Common myeloid progenitor, CD34-positive (primary cell): ENCODE measurements around the gene STX1A.
"Not testable (repeated sequence)": the region's sequence is repeated elsewhere in the genome, so short reads cannot be mapped to it uniquely, and the experiment has no call there.

Experiments used
- CTCF ChIA-PET: fragments of 350-600 bp; sonication (Branson Sonifier 250); formaldehyde crosslinking; loops from one replicate; lab custom pipeline; 2021; ENCODE audit warnings: antibody characterized with exemption; lab: Charles Lee
- POLR2A ChIA-PET: fragments of 350-600 bp; sonication (Branson Sonifier 250); formaldehyde crosslinking; loops from one replicate; lab custom pipeline; 2021; ENCODE audit warnings: antibody characterized with exemption; lab: Charles Lee
- DNase-seq, 3 donors: peaks; one replicate each; pipeline versions ENCODE4 v3.0.0 to v3.0.0-alpha.2; 2013
- H3K27ac ChIP-seq, 2 experiments: 1 replicate in 1 of 2; 2 replicates in 1 of 2; pipeline ENCODE4 v1.7.0; 2013; ENCODE audit warnings: inconsistent platforms in 2 of 2, low read length in 2 of 2, mild to moderate bottlenecking in 2 of 2, low read depth in 1 of 2, moderate library complexity in 1 of 2; ENCODE audit not compliant: severe bottlenecking in 2 of 2, insufficient read depth in 1 of 2, poor library complexity in 1 of 2
- H3K27me3 ChIP-seq, 5 experiments: replicated peaks in 2 of 5; 1 replicate in 3 of 5; 2 replicates in 2 of 5; pipeline versions ENCODE4 v1.6.1 to v1.7.0; 2013; ENCODE audit warnings: low read length in 4 of 5, mild to moderate bottlenecking in 2 of 5, moderate library complexity in 2 of 5, inconsistent platforms in 1 of 5; ENCODE audit not compliant: insufficient read depth in 5 of 5, control insufficient read depth in 4 of 5
- H3K36me3 ChIP-seq, 4 experiments: 1 replicate in 2 of 4; 2 replicates in 2 of 4; pipeline versions ENCODE4 v1.6.1 to v1.7.0; 2013; ENCODE audit warnings: low read length in 3 of 4, control low read depth in 1 of 4, mild to moderate bottlenecking in 1 of 4; ENCODE audit not compliant: control insufficient read depth in 4 of 4, insufficient read depth in 4 of 4
- H3K4me1 ChIP-seq, 4 experiments: 1 replicate in 3 of 4; 2 replicates in 1 of 4; pipeline versions ENCODE4 v1.6.1 to v1.7.1; 2013; ENCODE audit warnings: low read length in 3 of 4, mild to moderate bottlenecking in 3 of 4, control low read depth in 1 of 4, inconsistent platforms in 1 of 4, moderate library complexity in 1 of 4; ENCODE audit not compliant: control insufficient read depth in 4 of 4, insufficient read depth in 4 of 4; ENCODE audit errors: control extremely low read depth in 1 of 4
- H3K4me3 ChIP-seq, 7 experiments: 1 replicate in 4 of 7; 2 replicates in 3 of 7; pipeline versions ENCODE4 v1.5.1 to v1.7.0; 2013; ENCODE audit warnings: mild to moderate bottlenecking in 7 of 7, low read length in 6 of 7, moderate library complexity in 6 of 7, inconsistent platforms in 2 of 7, low read depth in 2 of 7, control low read depth in 1 of 7; ENCODE audit not compliant: insufficient read depth in 4 of 7, control insufficient read depth in 1 of 7; ENCODE audit errors: extremely low read depth in 1 of 7
- H3K9me3 ChIP-seq, 5 experiments: 1 replicate in 4 of 5; 2 replicates in 1 of 5; pipeline versions ENCODE4 v1.6.1 to v1.7.1; 2013; ENCODE audit warnings: low read length in 4 of 5, mild to moderate bottlenecking in 2 of 5, inconsistent platforms in 1 of 5, low read depth in 1 of 5, moderate library complexity in 1 of 5; ENCODE audit not compliant: control insufficient read depth in 4 of 5, insufficient read depth in 2 of 5; ENCODE audit errors: control extremely low read depth in 1 of 5
- WGBS: methylation state at CpG from one replicate; pipeline ENCODE4 v1.1.5; 2013; ENCODE audit not compliant: insufficient coverage; 5-methylcytosine and 5-hydroxymethylcytosine counted together

STX1A gene

DNA sequence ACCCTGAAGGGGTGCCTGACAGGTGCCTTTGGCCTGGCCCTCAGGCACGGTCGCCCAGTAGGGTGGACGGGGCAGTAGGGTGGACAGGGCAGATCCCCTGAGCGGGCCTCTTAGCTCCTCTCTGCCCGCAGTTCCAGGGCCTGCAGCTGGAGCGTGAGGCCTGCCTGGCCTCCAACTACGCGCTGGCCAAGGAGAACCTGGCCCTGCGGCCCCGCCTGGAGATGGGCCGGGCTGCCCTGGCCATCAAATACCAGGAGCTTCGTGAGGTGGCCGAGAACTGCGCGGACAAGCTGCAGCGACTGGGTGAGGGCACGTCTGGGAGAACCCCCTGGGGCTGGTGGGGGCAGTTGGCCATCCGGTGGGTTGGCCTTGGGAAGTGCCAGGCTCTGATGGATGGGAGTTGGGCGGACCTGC, 50.2 kb downstream of the STX1A start:
- ChIA-PET CTCF (interaction anchor here (0.8 to 1.9 kb wide), 3 partner anchors 9 to 75 kb away, joined by 3 to 5 read pairs (median 4); no protein-coding TSS in a partner anchor), POLR2A (no interaction called here)
- WGBS, result 66% methylated on average over 15 of the region's 19 CpGs
- no peak for DNase-seq
- Histone ChIP-seq H3K36me3 (no peaks in the 10 kb centered on the region), H3K4me1 (peaks cover 0 to 10% (median 5%) of the 10 kb centered on the region in 4 experiments), H3K27ac (no peak overlapping the region), H3K9me3 (peaks cover 0 to 8% (median 0%) of the 10 kb centered on the region in 5 experiments), H3K4me3 (no peak overlapping the region), H3K27me3 (peaks cover 0 to 86% (median 16%) of the 10 kb centered on the region in 5 experiments)

DNA sequence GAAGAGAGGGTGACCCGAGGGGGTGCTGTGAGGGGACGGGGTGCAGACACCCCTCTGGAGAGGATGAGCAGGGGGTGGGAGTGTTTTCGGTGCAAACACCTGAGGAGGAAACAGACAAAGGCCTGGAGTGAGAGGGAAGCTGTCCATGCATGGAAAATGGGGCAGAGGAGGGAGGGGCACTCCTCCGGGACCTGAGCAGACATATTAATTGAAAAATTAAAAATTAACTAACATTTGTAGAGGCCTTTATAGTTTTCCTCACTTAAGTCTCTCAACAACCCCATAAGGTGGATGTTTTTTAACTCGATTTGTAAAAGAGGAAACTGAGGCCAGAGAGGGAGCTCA, 50.6 kb downstream of the STX1A start:
- no peak for DNase-seq
- WGBS, result 17% methylated on average over 1 of the region's 5 CpGs
- ChIA-PET POLR2A (no interaction called here), CTCF (interaction anchor here (1.5 to 1.9 kb wide), 2 partner anchors 10 to 75 kb away, joined by 3 to 5 read pairs; no protein-coding TSS in a partner anchor)
- H3K27me3 ChIP-seq, result peaks cover 0 to 89% (median 16%) of the 10 kb centered on the region in 5 experiments
- peaks cover 0 to 8% (median 0%) of the 10 kb centered on the region in 5 experiments for H3K9me3 ChIP-seq
- no peak overlapping the region for H3K27ac ChIP-seq
- peaks cover 0 to 10% (median 5%) of the 10 kb centered on the region in 4 experiments for H3K4me1 ChIP-seq
- H3K36me3 ChIP-seq, result no peaks in the 10 kb centered on the region
- peak overlapping the region in 1 of 7 experiments; percentile 15 for H3K4me3 ChIP-seq

DNA sequence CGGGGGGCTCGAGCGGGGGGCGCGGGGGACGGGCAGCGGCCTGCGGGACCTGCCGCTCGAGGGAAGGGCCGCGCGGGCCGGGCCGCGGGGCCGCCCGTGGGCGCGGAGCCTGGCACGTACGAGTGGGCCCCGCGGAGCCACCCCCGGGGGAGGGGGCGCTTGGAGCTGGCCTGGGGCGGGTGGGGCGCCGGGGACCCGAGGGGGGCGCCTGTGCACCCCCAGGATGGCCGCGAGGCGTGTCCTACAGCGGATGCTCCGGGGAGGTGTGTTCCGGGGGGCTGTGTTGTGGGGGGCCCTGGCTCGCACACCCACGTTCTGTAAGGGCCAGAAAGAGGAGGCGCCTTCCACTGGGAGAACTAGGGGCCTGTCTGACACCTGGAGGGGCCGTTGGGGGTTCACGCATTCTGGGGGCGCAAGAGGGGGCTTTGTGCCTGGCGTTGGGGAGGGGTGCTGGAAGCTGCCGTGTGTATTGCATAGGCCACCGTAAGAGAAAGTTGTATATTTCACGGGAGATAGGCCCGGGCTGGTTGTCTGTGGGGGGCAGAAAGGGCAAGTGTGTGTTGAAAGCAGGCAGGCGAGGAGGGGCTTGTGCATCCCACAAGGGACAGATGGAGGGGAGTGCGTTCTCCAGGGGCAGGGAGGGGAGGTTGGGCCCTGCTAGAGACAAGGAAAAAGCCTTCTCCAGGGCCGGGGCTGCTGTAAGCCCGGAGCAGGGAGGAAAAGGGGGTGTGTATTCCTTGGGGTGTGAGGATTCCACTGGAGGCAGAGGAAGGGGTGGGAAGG, 51.2 kb downstream of the STX1A start:
- Histone ChIP-seq H3K27ac (no peak overlapping the region), H3K27me3 (peaks cover 0 to 90% (median 18%) of the 10 kb centered on the region in 5 experiments), H3K9me3 (peaks cover 0 to 9% (median under 1%) of the 10 kb centered on the region in 5 experiments), H3K4me1 (peaks cover 0 to 10% (median 5%) of the 10 kb centered on the region in 4 experiments), H3K4me3 (peak overlapping the region in 4 of 7 experiments; percentile 37 to 57 (median 51)), H3K36me3 (no peaks in the 10 kb centered on the region)
- ChIA-PET CTCF (interaction anchor here (1.0 to 1.9 kb wide), 4 partner anchors 10 to 74 kb away, joined by 3 to 5 read pairs (median 3); no protein-coding TSS in a partner anchor), POLR2A (no interaction called here)
- 2% methylated on average over 32 of the region's 52 CpGs for WGBS
- DNase-seq, result peak in 1 of 3 donors; percentile 27

DNA sequence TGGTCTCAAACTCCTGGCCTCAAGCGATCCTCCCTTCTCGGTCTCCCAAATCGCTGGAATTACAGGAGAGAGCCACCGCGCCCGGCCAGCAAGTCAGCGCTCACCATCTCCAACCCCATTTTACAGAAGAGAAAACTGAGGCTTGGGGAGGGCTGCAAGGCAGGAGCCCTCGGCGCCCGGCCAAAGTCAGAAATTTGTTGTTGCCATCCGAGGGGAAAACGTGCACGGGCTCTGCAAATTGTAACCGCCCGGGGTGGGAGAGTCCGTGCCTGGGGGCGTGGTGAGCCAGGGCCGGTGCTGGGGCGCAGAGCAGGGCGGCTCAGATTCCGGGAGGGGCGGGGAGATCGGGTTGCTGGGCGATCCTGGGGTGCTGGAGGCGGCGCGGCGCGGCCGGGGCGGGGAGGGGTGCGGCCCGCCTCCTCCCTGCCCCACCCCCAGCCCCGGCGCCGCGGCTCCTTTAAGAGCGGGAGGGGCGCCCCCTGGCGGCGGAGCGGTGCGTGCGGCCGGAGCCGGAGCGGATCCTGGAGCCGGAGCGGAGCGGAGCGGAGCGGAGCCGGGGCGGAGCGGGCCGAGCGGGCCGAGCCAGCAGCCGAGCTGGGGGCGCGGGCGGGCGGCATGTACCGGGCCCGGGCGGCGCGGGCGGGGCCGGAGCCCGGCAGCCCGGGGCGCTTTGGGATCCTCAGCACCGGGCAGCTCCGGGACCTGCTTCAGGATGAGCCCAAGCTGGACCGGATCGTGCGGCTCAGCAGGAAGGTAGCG, 51.9 kb downstream of the STX1A start, which contains the start of gene VPS37D:
Gene VPS37D (plus strand): TSS at position 488 of the 759 bp plus-strand sequence. CDS start 128 bp downstream, at position 616.
- peaks cover 0 to 10% (median 5%) of the 10 kb centered on the region in 4 experiments for H3K4me1 ChIP-seq
- H3K9me3 ChIP-seq, result peaks cover 0 to 15% (median 6%) of the 10 kb centered on the region in 5 experiments
- WGBS, result 0% methylated on average over 30 of the region's 79 CpGs
- no peaks in the 10 kb centered on the region for H3K36me3 ChIP-seq
- peaks cover 0 to 90% (median 18%) of the 10 kb centered on the region in 5 experiments for H3K27me3 ChIP-seq
- DNase-seq, result peak; percentile 84 to 89 (median 88)
- POLR2A ChIA-PET, result no interaction called here
- peak within 1 kb of the TSS in 6 of 7 experiments; percentile 10 to 59 (median 48) for H3K4me3 ChIP-seq
- H3K27ac ChIP-seq, result no peak within 1 kb of the TSS
- CTCF ChIA-PET, result interaction anchor here (1.0 to 3.2 kb wide), 4 partner anchors 12 to 73 kb away, joined by 3 to 10 read pairs (median 3); no protein-coding TSS in a partner anchor

DNA sequence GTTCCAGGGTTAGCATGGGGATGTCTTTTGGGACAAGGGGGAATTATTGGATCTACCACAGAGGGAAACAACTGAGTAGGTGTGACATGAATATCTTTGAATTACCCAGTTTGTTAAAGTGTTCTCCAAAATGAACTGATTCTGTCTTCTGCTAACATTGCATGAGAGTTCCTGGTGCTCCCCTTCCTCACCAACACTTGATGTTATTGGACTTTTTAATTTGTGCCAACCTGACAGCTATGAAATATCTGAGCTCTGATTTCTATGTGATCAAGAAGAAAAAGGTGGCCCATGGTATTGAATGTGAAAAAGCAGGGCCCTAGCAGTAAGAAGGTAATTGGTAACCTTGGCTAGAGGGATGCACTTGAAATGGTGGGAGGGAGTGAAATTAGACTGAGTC, 56.4 kb downstream of the STX1A start:
- H3K4me1 ChIP-seq, result peaks cover 0 to 4% (median 1%) of the 10 kb centered on the region in 4 experiments
- DNase-seq, result no peak
- peaks cover 0 to 15% (median 7%) of the 10 kb centered on the region in 5 experiments for H3K9me3 ChIP-seq
- H3K27me3 ChIP-seq, result peaks cover 0 to 73% (median 18%) of the 10 kb centered on the region in 5 experiments
- no peak overlapping the region for H3K27ac ChIP-seq
- no peaks in the 10 kb centered on the region for H3K36me3 ChIP-seq
- CTCF ChIA-PET, result no interaction called here
- POLR2A ChIA-PET, result no interaction called here
- H3K4me3 ChIP-seq, result no peak overlapping the region

DNA sequence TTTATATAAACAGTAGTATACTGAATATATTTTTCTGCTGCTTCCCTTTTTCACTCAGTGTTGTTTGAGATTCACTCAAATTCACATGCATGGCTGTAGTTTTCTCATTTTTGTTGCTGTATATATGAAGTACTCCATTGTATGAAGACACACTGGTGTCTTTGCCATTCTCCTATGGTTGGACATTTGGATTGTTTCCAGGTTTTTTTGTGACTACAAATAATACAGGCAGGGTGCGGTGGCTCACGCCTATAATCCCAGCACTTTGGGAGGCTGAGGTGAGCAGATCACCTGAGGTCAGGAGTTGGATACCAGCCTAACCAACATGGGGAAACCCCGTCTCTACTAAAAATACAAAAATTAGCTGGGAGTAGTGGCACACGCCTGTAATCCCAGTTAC, 58.9 kb downstream of the STX1A start:
- H3K27ac ChIP-seq, H3K36me3 ChIP-seq, H3K9me3 ChIP-seq, POLR2A ChIA-PET, H3K4me1 ChIP-seq, DNase-seq, H3K4me3 ChIP-seq, CTCF ChIA-PET: not testable (repeated sequence)
- whole genome bisulfite sequencing, result 93% methylated on average over 4 of the region's 4 CpGs
- H3K27me3 ChIP-seq, result peaks cover 0 to 59% (median 18%) of the 10 kb centered on the region in 5 experiments
